Measurements from ENCODE around the gene TMA7B.

TMA7B gene

DNA sequence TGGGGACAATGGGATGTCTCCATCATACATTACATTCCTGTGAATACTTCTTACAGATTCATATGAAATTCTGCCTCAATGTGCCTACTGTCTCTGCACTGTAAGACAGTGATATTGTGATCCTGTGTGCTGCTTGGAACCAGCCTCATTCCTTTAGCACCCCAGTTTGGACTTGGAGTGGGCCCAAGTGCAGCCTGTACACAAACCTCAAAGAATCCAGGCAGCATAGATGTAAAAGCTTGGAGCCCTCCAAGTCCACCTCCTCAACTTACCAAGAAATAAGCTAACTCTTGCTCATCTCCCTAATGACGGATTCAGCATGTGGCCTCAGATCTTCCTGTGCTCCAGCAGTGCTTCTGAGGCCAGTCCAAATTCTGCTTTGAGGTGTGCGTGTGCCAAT, 34.9 kb upstream of the TMA7B start:
- no peaks in the 10 kb centered on the region for H3K9me3 ChIP-seq (replicated peaks; ENCODE audit: insufficient read depth, low read length)
- no peaks in the 10 kb centered on the region for H3K27me3 ChIP-seq (replicated peaks; ENCODE audit: insufficient read depth, low read length)
- TF ChIP-seq EZH2phosphoT487 (IDR thresholded peaks at IDR 0.05; ENCODE audit: low read length) = no peak
- TF ChIP-seq, protein P1, sequence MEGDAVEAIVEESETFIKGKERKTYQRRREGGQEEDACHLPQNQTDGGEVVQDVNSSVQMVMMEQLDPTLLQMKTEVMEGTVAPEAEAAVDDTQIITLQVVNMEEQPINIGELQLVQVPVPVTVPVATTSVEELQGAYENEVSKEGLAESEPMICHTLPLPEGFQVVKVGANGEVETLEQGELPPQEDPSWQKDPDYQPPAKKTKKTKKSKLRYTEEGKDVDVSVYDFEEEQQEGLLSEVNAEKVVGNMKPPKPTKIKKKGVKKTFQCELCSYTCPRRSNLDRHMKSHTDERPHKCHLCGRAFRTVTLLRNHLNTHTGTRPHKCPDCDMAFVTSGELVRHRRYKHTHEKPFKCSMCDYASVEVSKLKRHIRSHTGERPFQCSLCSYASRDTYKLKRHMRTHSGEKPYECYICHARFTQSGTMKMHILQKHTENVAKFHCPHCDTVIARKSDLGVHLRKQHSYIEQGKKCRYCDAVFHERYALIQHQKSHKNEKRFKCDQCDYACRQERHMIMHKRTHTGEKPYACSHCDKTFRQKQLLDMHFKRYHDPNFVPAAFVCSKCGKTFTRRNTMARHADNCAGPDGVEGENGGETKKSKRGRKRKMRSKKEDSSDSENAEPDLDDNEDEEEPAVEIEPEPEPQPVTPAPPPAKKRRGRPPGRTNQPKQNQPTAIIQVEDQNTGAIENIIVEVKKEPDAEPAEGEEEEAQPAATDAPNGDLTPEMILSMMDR (IDR thresholded peaks at IDR 0.05; ENCODE audit: low read length) = no peak
- no peaks in the 10 kb centered on the region for H4K20me1 ChIP-seq (ENCODE audit: insufficient read depth, low read length)
- no peak overlapping the region for H3K4me3 ChIP-seq (ENCODE audit: low read length)
- no peak overlapping the region for H3K27ac ChIP-seq (ENCODE audit: low read length)
- no peak overlapping the region for H3K4me2 ChIP-seq (ENCODE audit: low read depth, low read length)
- no peaks in the 10 kb centered on the region for H3F3A ChIP-seq (ENCODE audit: insufficient read depth, low read length)
- no peaks in the 10 kb centered on the region for H3K79me2 ChIP-seq (ENCODE audit: low read length)
- no peak overlapping the region for H3K9ac ChIP-seq (ENCODE audit: low read length)
- H3K4me1 ChIP-seq (ENCODE audit: low read length) = no peaks in the 10 kb centered on the region
- no peak for DNase-seq
- no peaks in the 10 kb centered on the region for H3K36me3 ChIP-seq (replicated peaks; ENCODE audit: insufficient read depth, low read length)
- no peak overlapping the region for H2AFZ ChIP-seq (ENCODE audit: low read length)
- H3K9me2 ChIP-seq (replicated peaks; ENCODE audit: insufficient read depth, low read length) = no peaks in the 10 kb centered on the region

DNA sequence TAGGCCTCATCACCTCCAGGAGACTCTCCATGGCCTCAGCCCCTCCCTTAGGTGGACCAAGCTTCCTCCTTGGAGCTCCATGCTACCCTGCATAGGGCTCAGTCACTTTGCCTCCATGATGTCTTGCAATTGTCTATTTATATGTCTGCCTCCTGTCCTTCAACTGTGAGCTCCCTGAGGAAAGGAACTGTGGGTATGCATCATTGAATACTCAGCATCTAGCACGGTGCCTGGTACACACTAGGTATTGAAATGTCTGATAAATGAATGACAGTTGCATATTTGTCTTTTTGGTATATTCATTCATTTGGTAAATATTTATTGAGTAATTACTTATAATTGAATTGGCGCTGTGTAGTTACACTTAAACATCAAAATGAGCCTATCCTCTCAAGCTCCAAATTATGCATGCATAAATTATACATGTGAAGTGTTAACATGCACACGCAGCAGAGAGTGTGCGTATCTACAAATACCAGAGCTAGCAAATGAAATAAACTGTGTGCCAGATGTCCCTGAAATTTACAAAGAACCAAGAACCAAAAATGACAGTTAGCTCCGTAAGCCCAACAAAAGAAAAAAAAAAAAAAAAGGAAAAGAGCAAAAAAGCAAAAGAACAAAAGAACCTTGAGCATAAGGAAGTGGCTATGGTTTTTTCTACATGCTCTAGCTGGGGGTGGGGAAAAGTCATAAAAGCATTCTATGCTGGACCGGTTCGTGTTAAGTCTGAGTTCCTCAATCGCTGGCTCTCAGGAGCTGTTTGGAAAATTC, 34.1 kb upstream of the TMA7B start:
- no peaks in the 10 kb centered on the region for H3F3A ChIP-seq (ENCODE audit: insufficient read depth, low read length)

DNA sequence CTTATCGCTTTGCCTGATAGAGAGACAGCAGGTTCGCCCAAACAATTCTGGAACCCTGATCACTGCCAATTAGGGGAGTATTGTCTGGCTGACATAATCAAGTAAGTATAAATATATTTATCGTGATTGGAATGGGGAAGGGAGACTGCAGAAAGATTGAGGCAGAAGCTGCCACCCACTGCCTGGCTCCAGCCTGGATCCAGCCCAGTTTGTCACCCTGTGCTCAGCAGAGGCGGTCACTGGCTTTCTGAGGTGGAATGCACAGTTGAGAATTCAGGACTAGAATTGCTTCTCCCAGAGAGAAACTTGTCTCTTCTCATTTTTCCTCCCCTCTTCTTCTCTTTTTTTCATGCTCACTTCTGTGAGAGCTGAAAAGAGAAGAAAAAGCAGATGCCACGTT, 33.4 kb upstream of the TMA7B start:
- Histone ChIP-seq H3K36me3 (replicated peaks; ENCODE audit: insufficient read depth, low read length) (no peaks in the 10 kb centered on the region), H3K27ac (ENCODE audit: low read length) (no peak overlapping the region), H3K4me2 (ENCODE audit: low read depth, low read length) (no peak overlapping the region), H3F3A (ENCODE audit: insufficient read depth, low read length) (no peaks in the 10 kb centered on the region), H3K9ac (ENCODE audit: low read length) (no peak overlapping the region), H3K79me2 (ENCODE audit: low read length) (no peaks in the 10 kb centered on the region), H2AFZ (ENCODE audit: low read length) (no peak overlapping the region), H3K4me3 (ENCODE audit: low read length) (no peak overlapping the region), H3K27me3 (replicated peaks; ENCODE audit: insufficient read depth, low read length) (no peaks in the 10 kb centered on the region), H3K9me2 (replicated peaks; ENCODE audit: insufficient read depth, low read length) (no peaks in the 10 kb centered on the region), H3K4me1 (ENCODE audit: low read length) (no peaks in the 10 kb centered on the region), H4K20me1 (ENCODE audit: insufficient read depth, low read length) (no peaks in the 10 kb centered on the region), H3K9me3 (replicated peaks; ENCODE audit: insufficient read depth, low read length) (no peaks in the 10 kb centered on the region)
- TF ChIP-seq, protein P1 (IDR thresholded peaks at IDR 0.05; ENCODE audit: low read length) = no peak
- no peak for TF ChIP-seq EZH2phosphoT487 (IDR thresholded peaks at IDR 0.05; ENCODE audit: low read length)
- TF ChIP-seq EZH2 (optimal IDR thresholded peaks at IDR 0.05; ENCODE audit: low read depth, low read length) = no peak
- DNase-seq = no peak

More for the DNA sequence above, 34.1 kb upstream of the TMA7B start:
- no peak for DNase-seq
- Histone ChIP-seq H3K9ac (ENCODE audit: low read length) (no peak overlapping the region), H3K27me3 (replicated peaks; ENCODE audit: insufficient read depth, low read length) (no peaks in the 10 kb centered on the region), H3K36me3 (replicated peaks; ENCODE audit: insufficient read depth, low read length) (no peaks in the 10 kb centered on the region), H3K4me2 (ENCODE audit: low read depth, low read length) (no peak overlapping the region), H2AFZ (ENCODE audit: low read length) (no peak overlapping the region), H4K20me1 (ENCODE audit: insufficient read depth, low read length) (no peaks in the 10 kb centered on the region), H3K9me2 (replicated peaks; ENCODE audit: insufficient read depth, low read length) (no peaks in the 10 kb centered on the region), H3K4me3 (ENCODE audit: low read length) (no peak overlapping the region), H3K4me1 (ENCODE audit: low read length) (no peaks in the 10 kb centered on the region), H3K27ac (ENCODE audit: low read length) (no peak overlapping the region), H3K79me2 (ENCODE audit: low read length) (no peaks in the 10 kb centered on the region), H3K9me3 (replicated peaks; ENCODE audit: insufficient read depth, low read length) (no peaks in the 10 kb centered on the region)
- no peak for TF ChIP-seq EZH2 (optimal IDR thresholded peaks at IDR 0.05; ENCODE audit: low read depth, low read length)
- TF ChIP-seq, protein P1 (IDR thresholded peaks at IDR 0.05; ENCODE audit: low read length) = no peak
- no peak for TF ChIP-seq EZH2phosphoT487 (IDR thresholded peaks at IDR 0.05; ENCODE audit: low read length)
